ENCODE data around the gene LRCH3. TPM values are rescaled to one million over a fixed set of nuclear protein-coding genes. Genes with fewer than 3 reads are reported as not detected.
"Not testable (repeated sequence)": the region's sequence is repeated elsewhere in the genome, so short reads cannot be mapped to it uniquely, and the experiment has no call there.

LRCH3 gene
- polyA plus RNA-seq, 4 donors = 4.6 to 32.2 (median 16.1) TPM

- Histone ChIP-seq H3K36me3 (ENCODE audit: control insufficient read depth in 3 of 3, insufficient read depth in 2 of 3, low read depth in 1 of 3, low read length in 3 of 3) (peaks cover 2 to 32% (median 5%) of the 10 kb centered on the region in 3 donors), H3K4me3 (ENCODE audit: low read depth in 1 of 3, low read length in 3 of 3) (no peak overlapping the region), H3K27me3 (ENCODE audit: control insufficient read depth in 3 of 3, insufficient read depth in 3 of 3, low read length in 3 of 3) (no peaks in the 10 kb centered on the region), H3K27ac (ENCODE audit: low read depth in 1 of 3, low read length in 2 of 3) (peak overlapping the region in 1 of 3 donors; percentile 21), H3K9me3 (ENCODE audit: control insufficient read depth in 2 of 2, insufficient read depth in 1 of 2, low read depth in 1 of 2, low read length in 1 of 2) (no peaks in the 10 kb centered on the region), H3K4me1 (ENCODE audit: control insufficient read depth in 3 of 3, insufficient read depth in 2 of 3, low read depth in 1 of 3, low read length in 2 of 3) (no peaks in the 10 kb centered on the region)
- FAIRE-seq = no peak
- WGBS, 3 donors = 68 to 85% (median 83%) methylated on average over 8 of the region's 8 CpGs
- DNase-seq = no peak
These were observed 87.4 kb downstream of the LRCH3 start for GRCh38 chr3:197878427-197878826.

GRCh38 chr3:197880491-197881269 is 89.6 kb downstream of the LRCH3 start:
- H3K36me3 ChIP-seq (ENCODE audit: control insufficient read depth in 3 of 3, insufficient read depth in 2 of 3, low read depth in 1 of 3, low read length in 3 of 3) = peaks cover 4 to 29% (median 5%) of the 10 kb centered on the region in 3 donors
- 81 to 93% (median 91%) methylated on average over 17 of the region's 17 CpGs for WGBS, 3 donors
- no peak for DNase-seq
- no peak overlapping the region for H3K4me3 ChIP-seq (ENCODE audit: low read depth in 1 of 3, low read length in 3 of 3)
- H3K4me1 ChIP-seq (ENCODE audit: control insufficient read depth in 3 of 3, insufficient read depth in 2 of 3, low read depth in 1 of 3, low read length in 2 of 3) = no peaks in the 10 kb centered on the region
- no peak for FAIRE-seq
- no peaks in the 10 kb centered on the region for H3K9me3 ChIP-seq (ENCODE audit: control insufficient read depth in 2 of 2, insufficient read depth in 1 of 2, low read depth in 1 of 2, low read length in 1 of 2)
- no peaks in the 10 kb centered on the region for H3K27me3 ChIP-seq (ENCODE audit: control insufficient read depth in 3 of 3, insufficient read depth in 3 of 3, low read length in 3 of 3)
- H3K27ac ChIP-seq (ENCODE audit: low read depth in 1 of 3, low read length in 2 of 3) = no peak overlapping the region

- H3K4me1 ChIP-seq (ENCODE audit: control insufficient read depth in 3 of 3, insufficient read depth in 2 of 3, low read depth in 1 of 3, low read length in 2 of 3) = no peaks in the 10 kb centered on the region
- H3K36me3 ChIP-seq (ENCODE audit: control insufficient read depth in 3 of 3, insufficient read depth in 2 of 3, low read depth in 1 of 3, low read length in 3 of 3) = peaks cover 4 to 29% (median 5%) of the 10 kb centered on the region in 3 donors
- no peak overlapping the region for H3K4me3 ChIP-seq (ENCODE audit: low read depth in 1 of 3, low read length in 3 of 3)
- FAIRE-seq (no peak), DNase-seq (no peak)
- no peaks in the 10 kb centered on the region for H3K9me3 ChIP-seq (ENCODE audit: control insufficient read depth in 2 of 2, insufficient read depth in 1 of 2, low read depth in 1 of 2, low read length in 1 of 2)
- H3K27ac ChIP-seq (ENCODE audit: low read depth in 1 of 3, low read length in 2 of 3) = no peak overlapping the region
- WGBS, 3 donors = 85 to 89% (median 86%) methylated on average over 8 of the region's 8 CpGs
- no peaks in the 10 kb centered on the region for H3K27me3 ChIP-seq (ENCODE audit: control insufficient read depth in 3 of 3, insufficient read depth in 3 of 3, low read length in 3 of 3)
These were observed 90.4 kb downstream of the LRCH3 start for GRCh38 chr3:197881270-197881969.

GRCh38 chr3:197881970-197882338 is 90.9 kb downstream of the LRCH3 start:
- no peak for FAIRE-seq
- H3K27ac ChIP-seq (ENCODE audit: low read depth in 1 of 3, low read length in 2 of 3) = no peak overlapping the region
- no peaks in the 10 kb centered on the region for H3K4me1 ChIP-seq (ENCODE audit: control insufficient read depth in 3 of 3, insufficient read depth in 2 of 3, low read depth in 1 of 3, low read length in 2 of 3)
- WGBS, 3 donors = 85 to 98% (median 92%) methylated on average over 7 of the region's 7 CpGs
- H3K4me3 ChIP-seq (ENCODE audit: low read depth in 1 of 3, low read length in 3 of 3) = no peak overlapping the region
- DNase-seq = no peak
- H3K36me3 ChIP-seq (ENCODE audit: control insufficient read depth in 3 of 3, insufficient read depth in 2 of 3, low read depth in 1 of 3, low read length in 3 of 3) = peaks cover 4 to 26% (median 5%) of the 10 kb centered on the region in 3 donors
- H3K9me3 ChIP-seq (ENCODE audit: control insufficient read depth in 2 of 2, insufficient read depth in 1 of 2, low read depth in 1 of 2, low read length in 1 of 2) = no peaks in the 10 kb centered on the region
- H3K27me3 ChIP-seq (ENCODE audit: control insufficient read depth in 3 of 3, insufficient read depth in 3 of 3, low read length in 3 of 3) = no peaks in the 10 kb centered on the region

- DNase-seq (no peak), FAIRE-seq (no peak)
- Histone ChIP-seq H3K4me3 (ENCODE audit: low read depth in 1 of 3, low read length in 3 of 3) (no peak overlapping the region), H3K27ac (ENCODE audit: low read depth in 1 of 3, low read length in 2 of 3) (no peak overlapping the region), H3K36me3 (ENCODE audit: control insufficient read depth in 3 of 3, insufficient read depth in 2 of 3, low read depth in 1 of 3, low read length in 3 of 3) (peaks cover 4 to 24% (median 5%) of the 10 kb centered on the region in 3 donors), H3K9me3 (ENCODE audit: control insufficient read depth in 2 of 2, insufficient read depth in 1 of 2, low read depth in 1 of 2, low read length in 1 of 2) (no peaks in the 10 kb centered on the region), H3K27me3 (ENCODE audit: control insufficient read depth in 3 of 3, insufficient read depth in 3 of 3, low read length in 3 of 3) (no peaks in the 10 kb centered on the region), H3K4me1 (ENCODE audit: control insufficient read depth in 3 of 3, insufficient read depth in 2 of 3, low read depth in 1 of 3, low read length in 2 of 3) (no peaks in the 10 kb centered on the region)
- 5 to 22% (median 16%) methylated on average over 2 of the region's 2 CpGs for WGBS, 3 donors
These were observed 91.5 kb downstream of the LRCH3 start for GRCh38 chr3:197882586-197882985.

- 82 to 86% (median 85%) methylated on average over 5 of the region's 5 CpGs for WGBS, 3 donors
- peaks cover 0 to 18% (median 5%) of the 10 kb centered on the region in 3 donors for H3K36me3 ChIP-seq (ENCODE audit: control insufficient read depth in 3 of 3, insufficient read depth in 2 of 3, low read depth in 1 of 3, low read length in 3 of 3)
- H3K27ac ChIP-seq (ENCODE audit: low read depth in 1 of 3, low read length in 2 of 3) = no peak overlapping the region
- no peak overlapping the region for H3K4me3 ChIP-seq (ENCODE audit: low read depth in 1 of 3, low read length in 3 of 3)
- DNase-seq (no peak), FAIRE-seq (no peak)
- no peaks in the 10 kb centered on the region for H3K4me1 ChIP-seq (ENCODE audit: control insufficient read depth in 3 of 3, insufficient read depth in 2 of 3, low read depth in 1 of 3, low read length in 2 of 3)
- no peaks in the 10 kb centered on the region for H3K27me3 ChIP-seq (ENCODE audit: control insufficient read depth in 3 of 3, insufficient read depth in 3 of 3, low read length in 3 of 3)
- H3K9me3 ChIP-seq (ENCODE audit: control insufficient read depth in 2 of 2, insufficient read depth in 1 of 2, low read depth in 1 of 2, low read length in 1 of 2) = no peaks in the 10 kb centered on the region
These were observed 92.5 kb downstream of the LRCH3 start for GRCh38 chr3:197883541-197883940.

GRCh38 chr3:197884330-197884729 is 93.3 kb downstream of the LRCH3 start:
- H3K36me3 ChIP-seq (ENCODE audit: control insufficient read depth in 3 of 3, insufficient read depth in 2 of 3, low read depth in 1 of 3, low read length in 3 of 3) = peaks cover 0 to 17% (median 5%) of the 10 kb centered on the region in 3 donors
- WGBS, 3 donors = 92 to 97% (median 95%) methylated on average over 17 of the region's 17 CpGs
- not testable (repeated sequence) for H3K4me1 ChIP-seq (ENCODE audit: control insufficient read depth in 3 of 3, insufficient read depth in 2 of 3, low read depth in 1 of 3, low read length in 2 of 3); H3K9me3 ChIP-seq (ENCODE audit: control insufficient read depth in 2 of 2, insufficient read depth in 1 of 2, low read depth in 1 of 2, low read length in 1 of 2); FAIRE-seq; H3K4me3 ChIP-seq (ENCODE audit: low read depth in 1 of 3, low read length in 3 of 3); DNase-seq; H3K27me3 ChIP-seq (ENCODE audit: control insufficient read depth in 3 of 3, insufficient read depth in 3 of 3, low read length in 3 of 3); H3K27ac ChIP-seq (ENCODE audit: low read depth in 1 of 3, low read length in 2 of 3)

GRCh38 chr3:197886052-197886451 is 95.0 kb downstream of the LRCH3 start:
- FAIRE-seq; H3K27ac ChIP-seq (ENCODE audit: low read depth in 1 of 3, low read length in 2 of 3); H3K9me3 ChIP-seq (ENCODE audit: control insufficient read depth in 2 of 2, insufficient read depth in 1 of 2, low read depth in 1 of 2, low read length in 1 of 2); DNase-seq; H3K4me3 ChIP-seq (ENCODE audit: low read depth in 1 of 3, low read length in 3 of 3); H3K4me1 ChIP-seq (ENCODE audit: control insufficient read depth in 3 of 3, insufficient read depth in 2 of 3, low read depth in 1 of 3, low read length in 2 of 3); H3K27me3 ChIP-seq (ENCODE audit: control insufficient read depth in 3 of 3, insufficient read depth in 3 of 3, low read length in 3 of 3): not testable (repeated sequence)
- 90 to 100% (median 96%) methylated on average over 1 of the region's 1 CpG for whole genome bisulfite sequencing, 3 donors
- peaks cover 0 to 18% (median 3%) of the 10 kb centered on the region in 3 donors for H3K36me3 ChIP-seq (ENCODE audit: control insufficient read depth in 3 of 3, insufficient read depth in 2 of 3, low read depth in 1 of 3, low read length in 3 of 3)
